Nephron (organoid): ENCODE data around the gene PTPRF.

Source experiments
- H3K27ac Mint-ChIP-seq, 3 experiments: 2 replicates each; pipeline ENCODE4 v1.8.0; 2020; ENCODE audit warnings: mixed read lengths in 3 of 3, mild to moderate bottlenecking in 2 of 3, moderate library complexity in 1 of 3
- H3K27me3 Mint-ChIP-seq: 2 replicates; pipeline ENCODE4 v1.8.0; 2021; ENCODE audit warnings: low read depth, mild to moderate bottlenecking, moderate library complexity, mixed read lengths
- H3K36me3 Mint-ChIP-seq: 2 replicates; pipeline ENCODE4 v1.8.0; 2020; ENCODE audit warnings: low read depth, mixed read lengths
- H3K4me1 Mint-ChIP-seq: 2 replicates; pipeline ENCODE4 v1.8.0; 2020; ENCODE audit warnings: mixed read lengths
- H3K4me3 Mint-ChIP-seq, 3 experiments: 2 replicates each; pipeline ENCODE4 v1.8.0; 2020; ENCODE audit warnings: mild to moderate bottlenecking in 3 of 3, mixed read lengths in 3 of 3, moderate library complexity in 2 of 3
- H3K9me3 Mint-ChIP-seq: 2 replicates; pipeline ENCODE4 v1.8.0; 2020; ENCODE audit warnings: mixed read lengths
- TF ChIP-seq, protein P1 (sequence below), 3 experiments: fragments of 200-600 bp; sonication (generic); IDR thresholded peaks; one replicate each; pipeline ENCODE4 v1.5.0; 2021; ENCODE audit warnings: antibody characterized with exemption in 3 of 3; ENCODE audit not compliant: unreplicated experiment in 3 of 3

Gene PTPRF

DNA sequence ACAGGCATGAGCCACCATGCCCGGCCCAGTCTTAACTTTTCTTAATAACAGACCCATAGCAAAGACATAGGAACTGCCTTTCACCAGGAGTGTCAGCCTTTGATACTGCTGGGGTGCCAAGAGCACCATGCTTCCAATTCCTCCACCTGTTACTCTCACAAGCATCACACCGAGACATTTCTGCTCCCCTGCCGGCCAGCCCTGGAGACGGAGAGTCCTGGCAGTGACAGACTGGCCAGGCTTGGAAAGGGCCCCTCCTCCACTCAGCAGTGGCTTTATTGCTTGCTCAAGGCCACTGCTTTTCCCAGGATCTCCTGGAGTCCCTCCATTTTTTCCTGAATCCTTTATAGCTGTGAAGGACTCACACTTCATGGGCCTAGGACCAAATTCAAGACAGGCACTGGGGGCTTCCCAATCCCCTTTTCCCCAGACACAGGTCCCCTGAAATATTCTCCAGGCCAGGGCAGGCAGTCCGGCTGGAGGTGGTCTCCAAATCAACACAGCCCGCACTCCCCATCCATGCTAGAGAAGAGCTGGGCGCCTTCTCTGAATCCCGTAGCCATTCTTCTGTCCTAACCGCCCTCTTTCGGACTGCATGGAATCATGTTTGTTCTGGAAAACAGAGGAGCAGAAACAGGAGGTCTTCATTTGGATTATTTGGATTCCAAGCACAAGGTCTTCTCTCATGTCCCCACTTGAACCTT lies 25.5 kb upstream of the PTPRF start:
- Mint-ChIP-seq H3K4me1 (no peaks in the 10 kb centered on the region), H3K4me3 (no peak overlapping the region), H3K36me3 (no peaks in the 10 kb centered on the region), H3K27me3 (no peaks in the 10 kb centered on the region), H3K27ac (no peak overlapping the region), H3K9me3 (peaks cover 3% of the 10 kb centered on the region)
- TF ChIP-seq, protein P1, sequence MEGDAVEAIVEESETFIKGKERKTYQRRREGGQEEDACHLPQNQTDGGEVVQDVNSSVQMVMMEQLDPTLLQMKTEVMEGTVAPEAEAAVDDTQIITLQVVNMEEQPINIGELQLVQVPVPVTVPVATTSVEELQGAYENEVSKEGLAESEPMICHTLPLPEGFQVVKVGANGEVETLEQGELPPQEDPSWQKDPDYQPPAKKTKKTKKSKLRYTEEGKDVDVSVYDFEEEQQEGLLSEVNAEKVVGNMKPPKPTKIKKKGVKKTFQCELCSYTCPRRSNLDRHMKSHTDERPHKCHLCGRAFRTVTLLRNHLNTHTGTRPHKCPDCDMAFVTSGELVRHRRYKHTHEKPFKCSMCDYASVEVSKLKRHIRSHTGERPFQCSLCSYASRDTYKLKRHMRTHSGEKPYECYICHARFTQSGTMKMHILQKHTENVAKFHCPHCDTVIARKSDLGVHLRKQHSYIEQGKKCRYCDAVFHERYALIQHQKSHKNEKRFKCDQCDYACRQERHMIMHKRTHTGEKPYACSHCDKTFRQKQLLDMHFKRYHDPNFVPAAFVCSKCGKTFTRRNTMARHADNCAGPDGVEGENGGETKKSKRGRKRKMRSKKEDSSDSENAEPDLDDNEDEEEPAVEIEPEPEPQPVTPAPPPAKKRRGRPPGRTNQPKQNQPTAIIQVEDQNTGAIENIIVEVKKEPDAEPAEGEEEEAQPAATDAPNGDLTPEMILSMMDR (IDR thresholded peaks at IDR 0.05; ENCODE audit: unreplicated experiment in 3 of 3), result no peak

DNA sequence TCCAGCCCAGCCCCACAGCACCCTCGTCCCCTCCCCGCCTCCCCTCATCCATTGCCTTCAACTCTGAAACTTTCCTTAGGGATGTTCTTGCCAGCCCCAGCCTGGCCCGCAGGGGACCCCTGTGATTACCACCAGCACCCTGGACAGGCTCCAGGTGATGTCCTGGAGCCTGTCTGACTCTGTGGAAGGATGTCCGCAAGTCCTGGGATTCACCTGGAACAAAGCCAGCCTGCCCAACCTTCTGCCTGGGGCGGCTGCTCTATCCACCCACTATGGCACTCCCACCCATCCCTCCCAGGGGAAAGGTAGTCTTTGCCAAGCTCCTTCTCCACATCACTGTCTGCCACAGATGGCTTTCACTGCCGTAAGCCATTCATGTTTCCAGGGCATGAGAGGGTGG lies 24.4 kb upstream of the PTPRF start:
- H3K36me3 Mint-ChIP-seq, result no peaks in the 10 kb centered on the region
- no peaks in the 10 kb centered on the region for H3K9me3 Mint-ChIP-seq
- H3K4me1 Mint-ChIP-seq, result no peaks in the 10 kb centered on the region
- TF ChIP-seq, protein P1 (IDR thresholded peaks at IDR 0.05; ENCODE audit: unreplicated experiment in 3 of 3), result no peak
- H3K27me3 Mint-ChIP-seq, result no peaks in the 10 kb centered on the region
- no peak overlapping the region for H3K27ac Mint-ChIP-seq
- no peak overlapping the region for H3K4me3 Mint-ChIP-seq

DNA sequence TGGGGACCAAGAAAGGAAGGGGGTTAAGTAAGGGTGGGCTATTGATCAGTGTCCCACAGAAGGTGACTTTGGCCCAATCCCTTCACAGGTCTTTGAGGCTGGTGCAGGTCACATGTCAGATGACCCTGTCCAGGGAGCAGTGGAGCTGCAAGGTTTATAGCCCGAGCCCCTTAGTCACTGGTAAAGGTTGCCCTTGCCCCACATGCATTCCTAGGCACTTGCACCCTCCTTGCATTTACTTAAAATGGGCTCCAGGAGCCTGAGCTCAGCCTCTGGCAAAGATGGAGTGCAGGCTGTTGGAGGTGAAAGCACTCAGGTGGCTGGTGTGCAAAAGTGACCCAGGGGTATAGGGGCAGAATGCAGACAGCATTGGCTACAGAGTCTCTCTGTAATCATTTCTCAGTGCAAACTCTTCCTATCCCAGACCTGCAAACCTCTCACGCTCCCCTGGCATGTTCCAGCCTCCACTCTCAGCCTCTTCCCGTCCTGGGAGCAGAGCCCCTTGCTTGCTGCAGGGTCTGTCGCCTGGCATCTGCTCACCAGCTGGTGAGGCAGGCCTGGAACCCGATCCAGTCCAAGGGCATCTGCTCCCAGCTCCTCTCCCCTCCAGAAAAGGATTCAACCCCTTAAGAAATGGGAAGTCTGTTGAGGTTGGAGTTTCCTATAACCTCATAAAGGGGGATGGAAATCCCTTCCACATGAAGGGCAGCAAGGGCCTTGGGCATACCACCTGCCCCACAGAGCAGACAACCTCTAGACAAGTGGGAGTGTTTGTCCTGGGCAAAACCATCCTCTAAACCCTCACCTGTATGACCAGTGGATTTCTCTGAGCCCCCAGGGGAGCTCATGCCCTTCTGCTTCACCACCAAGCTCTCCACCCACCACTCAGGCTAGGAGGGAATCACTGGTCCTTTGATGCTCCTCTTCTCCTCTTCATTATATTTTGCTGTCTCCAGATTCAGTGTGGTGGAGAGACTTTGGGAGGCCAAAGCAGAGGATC lies 23.1 kb upstream of the PTPRF start:
- no peaks in the 10 kb centered on the region for H3K4me1 Mint-ChIP-seq
- TF ChIP-seq, protein P1 (IDR thresholded peaks at IDR 0.05; ENCODE audit: unreplicated experiment in 3 of 3), result no peak

DNA sequence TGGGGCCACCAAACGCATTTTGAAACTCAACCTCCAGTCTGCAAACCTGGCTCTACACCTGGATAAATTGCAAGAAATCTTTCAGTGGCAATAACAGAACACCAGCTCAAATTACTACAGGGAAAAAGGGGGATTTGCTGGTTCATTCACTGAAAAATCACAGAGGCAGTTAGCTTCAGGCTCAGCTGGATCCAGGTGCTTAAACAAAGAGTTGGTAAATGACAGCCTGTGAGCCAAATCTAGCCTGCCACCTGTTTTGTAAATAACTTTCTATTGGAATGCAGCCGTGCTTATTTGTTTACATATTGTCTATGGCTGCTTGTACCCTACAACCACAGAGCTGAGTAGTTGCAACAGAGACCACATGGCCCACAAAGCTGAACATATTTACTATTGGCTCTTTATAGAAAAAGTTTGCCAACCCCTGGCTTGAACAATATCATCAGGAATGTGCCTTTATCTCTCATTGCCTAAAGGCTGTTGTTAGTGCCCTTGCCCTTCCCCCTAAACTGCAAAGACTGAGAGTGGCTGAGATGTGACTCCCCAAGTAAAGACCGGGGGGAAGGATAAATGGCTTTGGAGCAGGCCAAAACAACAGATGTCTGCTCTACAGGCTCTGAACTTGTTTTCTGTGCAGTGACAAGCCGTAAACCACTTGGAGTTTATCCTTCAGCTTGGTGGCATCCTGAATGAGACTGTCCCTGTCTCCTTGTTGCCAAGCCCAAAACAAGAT lies 21.5 kb upstream of the PTPRF start:
- no peak overlapping the region for H3K27ac Mint-ChIP-seq
- no peaks in the 10 kb centered on the region for H3K36me3 Mint-ChIP-seq

More for the DNA sequence above, 23.1 kb upstream of the PTPRF start:
- Mint-ChIP-seq H3K27ac (no peak overlapping the region), H3K9me3 (no peaks in the 10 kb centered on the region), H3K27me3 (no peaks in the 10 kb centered on the region), H3K36me3 (no peaks in the 10 kb centered on the region), H3K4me3 (no peak overlapping the region)

DNA sequence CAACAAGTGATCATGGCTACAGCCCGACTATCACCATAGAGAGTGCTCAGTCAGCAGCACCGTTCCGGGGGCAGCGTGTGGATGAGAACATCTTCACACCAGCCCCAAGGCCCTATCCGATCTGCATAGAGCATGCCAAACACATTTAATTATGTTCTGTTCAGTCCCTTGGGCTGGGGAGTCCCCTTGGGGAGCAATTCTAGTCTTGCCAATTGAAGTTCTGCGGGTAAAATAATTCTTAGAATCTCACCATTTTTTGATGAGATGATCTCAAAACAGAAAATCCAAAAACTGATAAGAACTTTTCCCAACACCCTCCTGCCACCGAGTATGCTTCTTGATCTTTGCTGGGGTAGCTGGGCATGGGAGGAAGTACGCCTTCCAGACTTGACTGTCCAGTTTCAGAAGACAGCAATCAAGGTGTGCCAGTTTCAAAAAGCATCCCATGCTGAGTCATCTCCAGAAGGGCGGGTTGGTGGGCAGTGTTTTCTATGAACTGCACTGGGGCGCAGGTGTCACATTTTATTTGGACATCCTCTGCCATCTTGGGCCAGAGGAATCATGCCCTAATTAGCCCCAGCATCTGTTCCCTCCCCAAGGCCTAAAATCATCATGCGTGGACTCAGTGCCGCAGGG lies 20.8 kb upstream of the PTPRF start:
- Mint-ChIP-seq H3K27ac (no peak overlapping the region), H3K4me1 (no peaks in the 10 kb centered on the region), H3K4me3 (no peak overlapping the region), H3K36me3 (no peaks in the 10 kb centered on the region), H3K9me3 (no peaks in the 10 kb centered on the region), H3K27me3 (no peaks in the 10 kb centered on the region)
- TF ChIP-seq, protein P1 (IDR thresholded peaks at IDR 0.05; ENCODE audit: unreplicated experiment in 3 of 3), result no peak

More for the DNA sequence above, 21.5 kb upstream of the PTPRF start:
- no peak overlapping the region for H3K4me3 Mint-ChIP-seq
- no peaks in the 10 kb centered on the region for H3K4me1 Mint-ChIP-seq
- no peaks in the 10 kb centered on the region for H3K9me3 Mint-ChIP-seq
- H3K27me3 Mint-ChIP-seq, result no peaks in the 10 kb centered on the region
- TF ChIP-seq, protein P1 (IDR thresholded peaks at IDR 0.05; ENCODE audit: unreplicated experiment in 3 of 3), result no peak
